GM23248 (cell line): Measurements from ENCODE around the gene MXD3.

ENCODE experiments used
- EZH2 ChIP-seq: fragments of 200-600 bp; sonication (generic); IDR thresholded peaks from 2 replicates; pipeline ENCODE4 v1.6.1; 2018; ENCODE audit warnings: antibody characterized with exemption, mild to moderate bottlenecking; ENCODE audit not compliant: insufficient read depth, poor library complexity, severe bottlenecking
- EZH2phosphoT487 ChIP-seq: fragments of 200-600 bp; sonication (generic); IDR thresholded peaks from 2 replicates; pipeline ENCODE4 v1.6.1; 2018; ENCODE audit warnings: antibody characterized with exemption, moderate library complexity, mild to moderate bottlenecking, low read depth; ENCODE audit not compliant: insufficient read depth

DNA sequence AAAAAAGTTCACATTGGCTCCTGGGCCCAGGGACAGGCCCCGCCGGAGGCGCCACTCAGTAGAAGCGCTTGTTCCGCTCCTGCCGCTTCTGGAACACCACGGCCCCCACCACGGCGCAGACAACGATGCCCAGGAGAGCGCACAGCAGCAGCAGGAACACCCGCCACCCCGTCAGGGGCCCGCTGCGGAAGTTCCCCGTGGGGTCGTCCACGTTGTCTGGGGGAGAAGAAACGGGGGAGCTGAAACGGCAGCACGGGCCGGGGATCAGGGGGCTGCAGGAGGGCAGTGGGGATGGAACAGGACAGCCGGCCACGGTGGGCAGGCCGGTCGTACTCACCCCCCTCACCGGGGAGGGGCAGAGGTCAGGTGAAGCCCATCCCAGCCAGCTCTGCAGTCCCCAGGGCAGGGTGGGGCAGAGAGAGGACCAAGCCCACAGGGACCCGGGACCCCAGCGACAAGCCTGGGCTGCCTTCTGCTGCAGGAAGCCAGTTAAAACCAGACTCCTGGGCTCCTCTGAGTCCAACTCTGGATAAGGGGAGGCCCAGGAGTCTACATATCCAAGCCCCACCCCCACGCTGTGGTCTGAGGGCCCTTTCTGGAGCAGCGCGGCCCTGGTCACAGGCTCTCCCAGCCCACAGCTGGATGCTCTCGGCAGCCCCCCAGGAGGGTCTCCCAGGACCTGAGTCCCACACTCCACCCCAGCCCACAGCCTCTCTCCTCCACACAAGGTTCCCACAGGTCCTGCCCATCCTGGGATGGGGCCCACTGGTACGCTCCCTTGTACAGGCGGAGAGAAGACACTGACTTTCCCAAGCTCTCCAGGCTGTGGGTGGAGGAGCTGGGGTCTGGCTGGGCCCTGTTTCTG lies 20.6 kb upstream of the MXD3 start:
- TF ChIP-seq EZH2phosphoT487 (no peak), EZH2 (no peak)
